GM19463 (cell line): ENCODE data around the gene SRSF4.
"Not testable (repeated sequence)": the region's sequence is repeated elsewhere in the genome, so short reads cannot be mapped to it uniquely, and the experiment has no call there.

Experiments used
- ATAC-seq: cut with Tn5 transposase; IDR thresholded peaks from one replicate; pipeline ENCODE4 v1.9.1; 2021; ENCODE audit warnings: mild to moderate bottlenecking, moderate library complexity; ENCODE audit not compliant: unreplicated experiment

Gene SRSF4

GRCh38 chr1:29166291-29166878, 15.3 kb downstream of the SRSF4 start:
- no peak for ATAC-seq

DNA sequence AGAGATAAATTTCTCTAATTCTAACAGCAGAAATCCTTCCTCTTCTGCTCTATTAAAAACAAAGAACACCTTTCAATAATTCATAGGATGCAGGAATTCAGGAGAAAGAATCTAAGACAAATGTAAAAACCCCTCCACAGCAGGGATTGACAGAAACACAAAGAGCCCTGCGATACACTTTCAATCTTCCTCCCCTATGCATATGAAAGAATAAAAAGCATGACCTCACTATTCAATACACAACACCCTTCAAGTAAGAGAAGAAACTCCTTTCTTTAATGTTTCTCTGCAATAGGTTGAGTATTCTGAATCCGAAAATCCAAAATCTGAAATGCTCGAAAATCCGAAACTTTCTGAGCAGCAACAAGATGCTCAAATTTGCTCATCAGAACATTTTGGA, 17.1 kb downstream of the SRSF4 start:
- no peak for ATAC-seq

DNA sequence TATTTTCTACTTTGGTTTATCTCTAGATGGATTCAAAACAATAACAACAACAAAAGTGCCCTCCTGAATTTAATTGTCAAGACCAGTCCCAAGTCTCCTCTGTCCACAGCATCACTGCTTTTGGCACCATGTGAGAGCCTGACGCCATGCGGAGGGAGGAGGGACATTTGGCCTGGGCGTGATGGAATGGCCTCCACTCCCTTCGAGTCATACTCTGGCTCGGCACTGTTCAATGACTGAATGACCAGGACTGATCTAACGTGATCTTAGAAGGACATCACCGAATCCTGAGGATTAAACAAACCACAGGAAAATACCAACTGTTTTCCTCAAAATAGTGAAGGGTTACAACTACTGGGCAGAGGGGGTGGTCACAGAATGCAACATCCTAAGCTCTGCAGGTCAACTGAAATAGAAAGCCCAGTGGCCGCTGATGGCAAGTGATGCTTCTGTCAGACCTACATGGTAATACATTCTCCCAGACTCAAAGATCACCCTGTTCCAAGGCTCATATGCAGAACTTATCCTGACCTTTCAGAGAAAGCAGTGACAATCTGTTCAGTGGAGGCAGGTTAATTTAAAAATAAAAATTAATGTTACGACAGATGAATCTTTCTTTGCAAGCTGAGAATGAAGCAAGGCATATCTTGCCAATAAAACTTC, 19.1 kb downstream of the SRSF4 start:
- ATAC-seq: no peak

DNA sequence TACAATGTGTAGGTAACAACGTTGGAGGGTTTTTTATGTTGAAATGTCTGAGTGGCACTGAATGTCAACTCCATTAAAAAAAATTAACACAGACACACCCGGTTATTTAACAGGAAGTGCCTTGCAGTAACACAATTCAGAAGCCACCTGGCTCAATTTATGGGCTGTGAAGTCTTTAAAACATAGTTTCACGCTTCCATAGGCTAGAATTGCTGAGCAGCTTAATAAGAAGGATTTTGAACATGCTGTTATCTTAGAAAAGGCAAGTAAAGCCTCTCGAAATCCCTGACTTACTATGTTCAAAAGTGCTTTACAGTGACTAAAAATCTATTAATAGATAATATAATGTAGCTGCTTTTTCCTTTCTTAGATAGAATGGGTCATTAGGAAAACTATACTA, 19.7 kb downstream of the SRSF4 start:
- ATAC-seq: no peak

GRCh38 chr1:29159773-29160172, 21.9 kb downstream of the SRSF4 start:
- ATAC-seq: no peak

DNA sequence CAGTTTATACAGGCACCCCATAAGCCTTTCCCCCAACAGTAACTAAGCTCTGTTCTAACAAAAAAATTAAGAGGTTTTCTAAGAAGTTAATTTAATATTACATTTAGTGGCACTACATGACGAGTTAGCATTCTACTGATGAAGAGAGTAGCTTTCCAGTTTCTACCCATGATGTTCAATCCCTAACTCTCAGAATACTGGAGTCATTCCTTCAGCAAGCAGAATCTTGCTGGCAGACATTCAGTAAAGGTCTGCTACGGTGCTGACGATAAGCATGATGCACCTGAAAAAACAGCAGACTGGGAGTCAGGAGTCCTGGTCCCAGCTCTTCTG, 24.5 kb downstream of the SRSF4 start:
- no peak for ATAC-seq

DNA sequence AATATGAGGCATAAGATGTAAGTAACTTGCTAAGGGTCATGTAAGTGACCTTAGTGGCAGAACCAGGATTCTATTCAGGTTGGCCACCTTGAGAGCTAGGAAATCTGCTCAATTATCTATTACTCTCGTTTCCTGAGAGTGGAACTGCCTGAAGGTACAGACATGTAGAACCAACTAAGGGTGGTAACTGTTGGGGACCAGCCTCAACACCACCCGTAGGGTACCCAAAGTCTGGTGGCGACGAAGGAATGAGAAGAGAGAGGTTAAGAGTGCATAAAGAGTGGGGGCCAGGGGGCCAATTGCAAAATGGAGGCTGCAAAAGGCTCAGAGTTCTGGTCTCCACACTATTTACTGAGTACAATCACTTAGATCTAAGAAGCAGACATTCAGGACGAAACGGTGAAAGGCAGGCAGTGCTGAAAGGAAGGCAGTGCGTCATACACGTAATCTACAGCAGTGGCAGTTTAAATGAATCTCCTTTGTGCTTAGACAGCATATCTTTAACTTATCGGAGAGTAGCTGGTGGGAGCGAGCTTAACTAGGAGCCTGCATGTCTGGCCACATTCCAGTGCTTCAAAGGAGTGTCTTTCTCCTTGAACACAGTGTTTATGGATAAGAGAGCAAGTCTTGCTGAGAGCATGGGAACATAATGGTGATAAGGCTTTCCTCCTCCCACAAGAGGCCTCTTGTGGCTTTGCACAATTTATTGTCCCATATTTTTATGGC, 25.0 kb downstream of the SRSF4 start:
- ATAC-seq: no peak

- no peak for ATAC-seq
Measured at GRCh38 chr1:29152046-29152805, 29.5 kb downstream of the SRSF4 start.

GRCh38 chr1:29150346-29150745, 31.4 kb downstream of the SRSF4 start:
- ATAC-seq: not testable (repeated sequence)

DNA sequence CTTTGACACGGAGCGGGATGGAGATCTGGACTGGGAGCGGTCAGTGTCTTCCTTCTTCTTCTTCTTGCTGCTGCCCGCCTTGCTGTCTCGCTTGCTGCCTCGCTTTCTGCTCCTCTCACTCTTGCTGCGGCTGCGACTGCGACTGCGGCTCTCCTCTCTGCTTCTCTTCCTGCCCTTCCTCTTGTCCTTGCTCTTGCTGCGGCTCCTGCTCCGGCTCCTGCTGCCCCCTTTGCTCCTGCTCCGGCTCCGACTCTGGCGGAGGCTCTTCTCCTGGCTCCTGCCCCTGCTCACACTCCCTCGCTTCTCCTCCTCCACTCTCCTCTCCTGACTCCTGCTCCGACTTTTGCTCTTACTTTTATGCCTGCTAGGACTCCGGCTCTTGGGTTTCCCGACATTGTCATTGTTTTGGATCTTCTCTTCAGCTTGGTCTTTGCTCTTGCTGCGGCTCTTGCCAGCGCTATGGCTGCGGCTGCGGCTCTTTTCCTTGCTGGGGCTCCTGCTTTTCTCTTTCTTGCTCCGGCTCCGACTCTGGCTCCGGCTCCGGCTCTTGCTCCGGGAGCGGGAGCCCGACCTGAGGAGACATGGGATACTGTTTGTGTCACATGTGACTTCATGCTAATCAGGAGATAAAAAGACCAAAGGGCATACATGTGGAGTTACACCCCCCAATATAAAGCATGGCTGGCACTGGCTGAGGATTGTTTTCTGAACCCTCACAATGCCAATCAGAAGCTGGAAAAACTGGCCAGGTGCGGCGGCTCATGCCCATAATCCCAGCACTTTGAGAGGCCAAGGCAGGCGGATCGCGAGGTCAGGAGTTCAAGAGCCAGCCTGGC, 32.8 kb downstream of the SRSF4 start:
- no peak for ATAC-seq

GRCh38 chr1:29145739-29146437, 35.8 kb downstream of the SRSF4 start:
- no peak for ATAC-seq

GRCh38 chr1:29144178-29144577, 37.5 kb downstream of the SRSF4 start:
- ATAC-seq: no peak

DNA sequence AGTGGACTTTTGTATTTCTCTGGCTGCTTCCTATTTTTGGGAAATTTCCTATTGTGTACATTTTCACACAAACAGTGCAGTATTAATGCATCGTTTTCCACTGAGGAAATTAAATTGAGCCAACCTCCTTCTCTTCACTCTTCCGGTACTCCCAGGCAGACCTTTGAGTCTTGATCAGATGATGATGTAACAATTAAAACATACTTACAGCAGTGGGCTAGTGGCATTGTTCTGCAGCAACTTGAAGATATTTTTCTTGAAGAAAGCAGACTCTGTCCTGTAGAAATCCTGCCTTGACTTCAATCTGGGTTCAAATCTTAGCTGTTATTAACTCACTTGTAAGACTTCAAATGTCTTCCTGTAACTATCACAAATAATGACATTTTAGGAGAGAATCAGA, 39.0 kb downstream of the SRSF4 start:
- no peak for ATAC-seq

DNA sequence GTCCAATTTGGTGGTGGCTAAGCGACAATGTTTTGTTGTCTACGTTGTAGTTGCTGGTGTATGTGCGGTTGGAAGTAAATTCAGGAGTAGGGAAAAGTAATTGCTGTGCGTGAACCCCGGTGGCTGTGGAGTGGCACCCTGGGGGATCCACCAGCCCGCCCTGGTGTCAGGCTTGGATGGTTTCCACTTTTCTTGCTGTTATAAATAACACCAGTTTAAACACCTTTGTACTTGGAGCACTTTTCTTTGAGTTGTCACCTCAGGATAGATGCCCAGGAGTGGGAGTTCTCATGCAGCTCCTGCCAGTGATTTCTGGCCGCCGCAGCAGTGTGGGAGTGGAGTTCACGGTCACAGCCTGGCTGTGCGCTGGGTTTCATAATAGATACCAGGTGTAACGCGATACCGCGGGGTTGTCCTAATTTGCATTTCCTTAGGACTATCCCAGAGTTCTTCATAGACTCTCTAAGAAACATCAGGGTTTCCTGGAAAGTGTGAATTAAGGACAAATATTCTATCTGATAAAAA, 45.2 kb downstream of the SRSF4 start:
- no peak for ATAC-seq

GRCh38 chr1:29134695-29135028, 47.0 kb downstream of the SRSF4 start:
- no peak for ATAC-seq

DNA sequence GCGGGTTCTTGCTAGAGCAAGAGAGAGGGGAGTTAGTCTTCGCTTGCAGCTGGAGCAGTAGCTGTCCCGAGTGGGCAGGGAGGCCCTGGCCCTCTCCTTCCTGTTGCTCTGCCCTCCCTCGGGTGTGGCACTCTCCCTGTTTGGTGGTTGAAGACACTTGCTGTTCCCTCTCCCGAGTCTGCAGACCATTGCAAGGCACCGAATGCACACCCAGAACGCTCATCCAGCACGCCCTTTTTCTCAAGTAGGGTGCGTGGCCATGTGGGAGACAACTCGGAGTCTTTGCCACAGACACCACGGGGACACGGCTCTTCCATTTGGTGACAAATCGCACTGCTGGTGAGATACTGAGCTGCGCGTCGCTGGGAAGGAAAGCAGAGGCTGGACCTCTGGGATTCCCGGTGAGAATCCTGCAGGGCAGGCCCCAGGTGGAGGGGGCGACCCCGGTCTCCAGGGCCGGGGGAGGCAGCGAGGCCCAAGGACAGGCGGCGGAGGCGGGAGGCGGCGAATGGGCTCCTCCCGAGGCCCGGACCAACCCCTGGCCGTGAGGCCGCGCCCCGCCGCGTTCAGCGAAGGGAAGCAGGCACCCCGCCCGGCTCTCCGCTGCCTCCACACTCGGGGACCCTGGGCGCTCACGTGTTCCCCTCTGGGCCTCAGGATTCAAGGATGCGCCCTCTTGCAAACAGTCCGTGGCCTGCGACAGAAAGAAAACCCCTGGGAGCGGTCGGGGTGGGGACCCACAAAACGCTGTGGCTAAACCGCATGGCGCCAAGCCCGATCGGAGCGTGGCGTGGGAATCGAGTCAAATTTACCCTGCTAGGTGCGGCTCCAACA, 47.6 kb downstream of the SRSF4 start:
- ATAC-seq: no peak

GRCh38 chr1:29131056-29131455, 50.6 kb downstream of the SRSF4 start:
- ATAC-seq: not testable (repeated sequence)

GRCh38 chr1:29129916-29130315, 51.8 kb downstream of the SRSF4 start:
- ATAC-seq: no peak

DNA sequence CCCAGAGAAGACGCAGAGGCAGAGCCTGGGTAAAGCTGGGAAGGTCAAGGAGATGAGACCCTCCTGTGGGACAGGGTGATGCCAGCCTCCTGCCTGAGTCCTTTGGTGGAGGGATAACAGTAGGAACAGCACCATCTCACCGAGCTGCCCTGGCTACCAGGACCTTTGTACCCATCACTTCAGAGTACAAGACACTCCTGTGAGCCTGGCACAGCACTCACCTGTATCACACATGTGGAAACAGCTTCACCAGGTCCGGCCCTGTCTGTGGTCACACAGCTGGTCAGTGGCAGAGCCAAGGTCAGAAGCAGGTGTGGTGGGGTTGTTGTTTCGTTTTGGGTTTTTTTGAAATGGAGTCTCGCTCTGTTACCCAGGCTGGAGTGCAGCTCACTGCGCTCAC, 53.0 kb downstream of the SRSF4 start:
- ATAC-seq: no peak
